ENCODE results near the gene CBY1.
A peak's percentile ranks its signal among the peaks of the same experiment; 100 is the strongest.

The CBY1 gene

DNA sequence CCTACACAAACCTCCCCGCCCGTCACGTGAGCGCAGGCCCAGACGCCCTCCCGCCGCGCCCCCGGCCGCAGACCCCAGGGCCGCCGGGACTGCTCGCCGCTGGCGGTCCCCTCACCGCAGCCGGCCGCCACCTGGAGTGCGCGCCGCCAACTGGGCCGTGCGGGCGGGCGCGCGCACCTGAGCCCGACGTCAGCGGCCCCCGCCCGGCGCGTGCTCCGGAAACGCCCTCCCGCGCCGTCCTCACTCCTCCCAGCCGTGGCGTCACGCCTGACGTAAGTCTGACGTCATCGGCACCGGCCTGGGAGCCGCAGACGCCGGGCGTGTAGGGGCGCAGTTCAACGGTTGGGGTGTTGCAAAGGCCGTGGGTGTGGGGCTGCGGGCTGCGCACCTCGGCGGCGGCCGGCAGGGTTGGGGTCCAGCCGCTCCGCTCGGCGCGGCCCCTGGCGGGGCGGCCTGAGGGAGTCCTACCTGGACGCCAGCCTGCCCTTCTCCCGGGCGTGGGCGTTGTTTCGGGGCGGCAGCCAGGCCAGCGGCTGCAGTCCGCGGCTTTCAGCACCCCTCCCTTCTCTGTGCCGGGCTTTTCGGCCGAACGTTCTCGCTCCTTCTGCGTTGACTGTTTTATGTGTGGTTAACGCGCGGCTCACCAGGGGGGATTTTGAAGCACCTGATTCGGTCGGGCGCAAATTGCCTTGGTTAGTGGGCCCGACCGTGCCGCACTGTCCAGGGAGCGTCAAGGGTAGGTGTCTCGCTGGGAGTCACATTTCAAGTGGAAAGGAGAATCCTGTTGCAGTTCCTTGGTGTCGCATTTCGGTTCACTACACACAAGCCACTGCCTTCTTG is 44.6 kb downstream of the CBY1 start, which contains the start of gene JOSD1:
JOSD1 (minus strand) TSS at position 155 of the 840 bp plus-strand sequence. CDS start 956 bp downstream, outside the sequence.
- DNase-seq (ENCODE audit: low spot score), result peak; percentile 97

DNA sequence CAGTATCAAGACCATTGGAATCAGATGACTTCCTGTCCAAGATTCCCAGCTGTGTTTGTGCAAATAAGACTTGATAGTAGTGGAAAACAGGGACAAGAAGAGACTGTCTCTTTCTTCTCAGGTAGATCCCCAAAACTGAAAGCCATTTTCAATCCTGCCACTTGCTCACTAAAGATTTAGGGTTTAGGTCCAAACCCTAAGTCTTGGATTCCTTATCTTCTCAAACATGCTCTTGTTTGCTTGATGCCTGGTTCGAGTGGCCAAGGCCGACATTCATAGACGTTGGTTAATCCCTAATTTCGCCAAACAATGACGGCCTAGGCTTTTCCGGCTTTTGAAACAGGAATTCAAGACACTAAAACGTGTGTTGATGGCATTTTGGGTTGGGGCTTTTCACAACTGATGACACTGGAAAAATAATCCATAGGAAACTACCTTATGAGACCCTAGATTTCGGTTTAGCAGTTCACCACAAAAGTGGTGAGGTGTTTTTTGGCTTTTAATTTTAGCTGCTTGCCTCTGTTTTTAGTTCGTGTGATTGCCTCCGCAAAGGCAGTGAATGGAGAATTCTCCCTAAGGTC is 48.3 kb downstream of the CBY1 start:
- no peak for DNase-seq (ENCODE audit: low spot score)

DNA sequence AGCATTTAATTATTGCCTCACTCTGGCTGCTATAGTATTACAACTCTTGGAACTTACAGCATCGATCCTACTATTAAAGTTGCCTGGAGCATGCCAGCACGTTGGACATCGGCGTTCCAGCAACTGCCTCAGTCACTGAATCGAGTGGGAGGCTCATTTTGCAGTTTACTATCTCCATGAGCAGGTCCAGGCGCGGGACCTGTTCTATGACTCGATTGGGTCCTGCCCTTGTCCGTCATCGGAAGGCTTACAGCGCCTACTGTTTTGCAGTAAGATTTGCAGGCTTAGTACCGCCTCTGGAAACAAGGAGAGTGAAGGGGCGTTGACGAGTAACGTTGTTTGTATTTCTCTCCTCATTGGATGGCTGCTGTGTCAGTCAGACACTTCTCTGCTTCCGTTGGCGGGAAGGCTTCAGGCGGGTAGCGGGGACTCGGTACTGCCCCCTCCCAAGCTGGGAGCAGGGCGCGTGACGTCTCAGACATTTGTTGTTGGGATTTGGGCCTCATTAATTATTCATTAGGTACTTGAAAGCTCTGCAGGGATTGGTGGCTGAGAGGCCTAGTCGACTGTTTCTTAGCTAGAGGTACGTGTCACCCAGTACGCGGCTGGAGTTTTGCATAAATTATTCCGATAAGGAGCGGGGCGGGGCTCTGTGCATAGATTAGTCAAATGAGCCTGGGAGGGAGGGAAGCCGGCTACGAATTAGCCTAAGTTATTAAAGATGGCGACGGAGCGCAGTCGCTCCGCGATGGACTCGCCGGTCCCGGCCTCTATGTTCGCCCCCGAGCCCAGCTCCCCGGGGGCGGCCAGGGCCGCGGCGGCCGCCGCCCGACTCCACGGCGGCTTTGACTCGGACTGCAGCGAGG is 49.0 kb downstream of the CBY1 start, which contains the start of gene GTPBP1:
GTPBP1 (plus strand) TSS at position 710 of the 866 bp plus-strand sequence; CDS start at position 722, 12 bp downstream.
- DNase-seq (ENCODE audit: low spot score), result peak; percentile 97

DNA sequence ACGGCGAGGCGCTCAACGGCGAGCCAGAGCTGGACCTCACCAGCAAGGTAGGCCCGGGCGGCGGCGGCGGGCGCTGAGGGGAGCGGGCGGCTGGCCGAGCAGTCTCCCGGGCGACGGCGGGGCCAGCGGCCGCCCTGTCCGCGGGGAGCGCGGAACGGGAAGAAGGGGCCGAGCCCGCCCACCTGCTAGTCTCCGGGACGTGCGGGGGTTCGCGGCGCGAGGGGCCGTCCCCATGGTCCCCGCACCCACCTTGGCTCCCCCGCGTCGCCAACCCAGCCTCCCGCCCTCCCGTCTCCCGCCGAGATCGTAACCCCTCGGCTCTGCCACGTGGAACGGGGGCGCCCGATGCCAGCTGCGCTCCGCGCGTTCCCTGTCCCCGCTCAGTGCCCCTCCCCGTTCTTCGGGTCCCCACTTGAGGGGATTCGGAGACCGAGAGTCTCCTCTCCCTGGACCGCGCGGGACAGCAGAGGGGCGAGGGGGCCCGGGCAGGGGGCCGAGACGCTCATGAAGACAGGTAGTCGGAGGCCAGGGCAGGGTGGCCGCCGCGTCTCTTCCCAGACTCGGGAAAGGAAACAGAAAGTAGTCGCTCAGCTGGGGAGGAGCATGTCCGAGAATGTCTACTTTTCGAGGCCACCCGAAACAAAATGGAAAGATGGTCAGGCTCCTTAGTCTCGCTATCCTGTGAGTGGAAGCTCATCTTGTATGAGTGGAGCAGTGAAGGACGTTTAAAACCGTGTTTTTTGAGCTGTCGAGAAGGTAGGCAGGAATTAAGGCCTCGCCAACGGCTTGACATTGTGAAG is 49.9 kb downstream of the CBY1 start:
- peak; percentile 73 for DNase-seq (ENCODE audit: low spot score)

DNA sequence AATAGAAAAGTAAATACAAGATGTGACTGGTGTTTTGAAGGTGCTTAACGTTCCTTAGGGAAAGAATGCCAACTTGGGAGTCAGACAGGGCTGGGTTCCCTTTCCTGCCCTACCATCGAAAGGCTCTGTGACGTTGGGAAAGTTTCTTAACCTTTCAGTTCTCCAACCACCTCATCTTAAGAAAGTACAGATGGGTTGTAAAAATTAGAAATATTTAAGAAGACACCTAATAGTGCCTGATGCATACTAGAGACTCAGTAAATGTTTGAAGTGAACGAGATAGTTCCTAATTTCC is 50.4 kb downstream of the CBY1 start:
- no peak for DNase-seq (ENCODE audit: low spot score)

DNA sequence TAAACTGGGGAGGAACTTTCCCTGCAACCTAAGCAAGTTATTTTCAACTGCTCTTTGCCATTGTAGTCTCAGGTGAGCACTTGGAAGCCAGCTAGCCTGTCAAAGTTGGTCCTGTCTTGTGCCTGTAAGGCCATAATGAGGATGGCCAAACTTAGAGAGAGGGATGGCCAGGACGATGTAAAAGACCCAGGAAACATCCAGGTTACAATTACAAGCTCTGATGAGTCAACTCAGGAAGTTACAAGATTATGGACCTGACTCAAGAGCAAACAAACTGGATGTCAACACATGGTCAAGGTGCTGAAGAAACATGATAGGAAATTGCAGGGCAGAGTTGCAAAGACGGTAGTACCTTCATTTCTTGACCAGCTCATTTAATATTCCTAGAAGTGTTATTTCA is 50.9 kb downstream of the CBY1 start:
- DNase-seq (ENCODE audit: low spot score), result no peak

DNA sequence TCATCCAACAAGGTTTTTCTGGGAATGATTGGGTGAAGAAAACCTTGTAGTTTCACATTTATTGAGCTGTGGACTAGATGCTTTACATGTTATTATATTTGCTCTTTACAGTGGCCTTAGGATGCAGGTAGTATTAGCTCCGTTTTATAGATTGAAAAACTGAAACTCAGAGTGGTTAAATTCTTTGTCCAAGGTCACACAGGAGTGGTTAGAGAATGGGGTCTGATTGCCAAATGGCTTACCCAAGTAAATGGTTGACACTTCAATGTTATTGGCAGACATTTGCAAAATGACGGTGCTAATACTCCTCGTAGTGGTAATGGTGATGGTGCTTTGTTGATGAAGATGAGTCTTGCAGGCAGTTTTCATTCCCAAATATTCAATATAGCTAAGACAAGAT is 51.5 kb downstream of the CBY1 start:
- no peak for DNase-seq (ENCODE audit: low spot score)

DNA sequence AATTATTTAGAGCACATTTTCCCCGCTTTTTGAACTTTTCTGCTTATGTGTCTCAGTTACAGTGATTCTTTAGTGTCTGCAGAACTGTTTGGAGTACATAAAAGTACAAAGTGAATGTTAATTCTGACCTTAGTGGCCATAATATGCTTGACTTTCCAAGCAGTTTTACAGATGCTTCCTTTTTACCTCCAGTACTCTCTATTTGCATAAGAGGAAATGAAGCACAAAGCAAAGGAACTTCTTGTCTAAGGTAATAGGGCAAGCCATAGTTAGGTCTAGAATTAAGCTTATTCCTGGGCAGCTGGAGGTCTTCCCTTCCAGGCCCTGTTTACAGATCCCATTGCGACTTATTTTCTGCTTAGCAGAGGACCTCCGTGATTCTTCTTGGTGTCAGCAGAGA is 52.9 kb downstream of the CBY1 start:
- no peak for DNase-seq (ENCODE audit: low spot score)

DNA sequence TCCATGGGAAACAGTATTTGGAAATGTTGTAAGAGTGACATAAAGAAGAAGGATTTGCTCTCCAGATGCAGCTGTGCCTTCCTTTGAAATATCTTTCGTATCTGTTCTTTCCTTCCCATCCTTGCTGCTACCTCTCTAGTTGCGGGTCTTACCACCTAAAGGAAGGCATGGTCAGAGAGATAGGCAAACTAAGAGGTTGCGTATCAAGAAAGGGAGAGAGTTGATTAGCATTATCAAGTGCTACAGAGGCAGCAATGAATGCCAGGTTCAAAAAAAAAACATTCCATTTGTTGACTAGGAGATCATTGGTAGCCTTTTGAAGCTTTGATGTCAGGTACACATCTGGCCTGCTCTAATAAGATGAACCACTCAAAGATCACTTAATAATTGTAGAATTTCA is 53.9 kb downstream of the CBY1 start:
- DNase-seq (ENCODE audit: low spot score), result no peak

DNA sequence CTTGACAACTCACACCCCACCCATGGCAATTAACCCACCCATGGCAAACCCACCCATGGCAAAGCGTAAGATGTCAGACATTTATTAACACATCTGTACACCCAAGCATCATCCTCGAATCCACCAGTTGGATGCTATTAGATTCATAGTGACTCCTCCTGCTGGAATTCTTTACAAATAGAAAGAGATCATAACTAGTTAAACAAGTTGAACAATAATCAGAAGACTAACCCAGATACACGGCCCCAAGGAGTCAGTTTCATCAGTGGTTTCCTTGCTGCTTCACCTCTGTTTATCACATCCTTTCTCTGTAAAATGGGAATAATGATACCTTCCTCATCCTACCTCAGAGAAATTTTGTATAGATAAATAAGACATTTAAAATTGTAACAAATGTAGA is 54.4 kb downstream of the CBY1 start:
- no peak for DNase-seq (ENCODE audit: low spot score)

DNA sequence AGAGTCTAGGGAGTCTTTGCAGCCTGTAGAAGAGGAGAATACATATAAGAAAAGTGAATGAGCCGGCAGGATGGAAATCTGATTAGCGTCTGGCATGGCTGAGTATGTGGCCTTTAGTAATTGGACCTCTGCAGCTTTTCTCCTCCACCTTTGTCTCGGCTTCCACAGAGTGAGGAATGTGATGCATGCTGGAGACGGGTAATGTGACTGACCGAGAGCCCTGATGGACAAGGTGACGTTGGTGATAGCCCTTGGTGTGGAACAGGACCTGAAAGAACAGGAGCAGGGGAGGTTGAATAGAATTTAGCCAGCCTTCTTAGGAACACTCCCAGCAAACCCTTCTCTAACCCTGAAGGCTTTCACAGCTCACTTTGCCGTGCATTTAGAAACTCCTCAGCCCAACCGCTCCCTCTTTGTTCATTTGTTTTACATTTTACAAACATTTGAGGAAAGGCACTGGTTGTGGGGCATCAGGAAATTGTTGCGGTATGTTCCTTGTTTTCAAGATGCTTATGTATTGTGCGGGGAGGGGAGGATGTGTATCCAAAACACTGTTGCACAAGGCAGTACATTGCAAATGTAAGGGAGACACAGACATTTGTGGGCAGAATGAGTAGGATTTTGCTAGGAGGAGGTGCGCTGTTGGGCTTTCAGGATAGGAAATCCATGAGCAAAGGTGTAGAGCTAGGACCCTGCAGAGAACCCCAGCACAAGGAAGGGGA is 56.2 kb downstream of the CBY1 start:
- DNase-seq (ENCODE audit: low spot score), result no peak

DNA sequence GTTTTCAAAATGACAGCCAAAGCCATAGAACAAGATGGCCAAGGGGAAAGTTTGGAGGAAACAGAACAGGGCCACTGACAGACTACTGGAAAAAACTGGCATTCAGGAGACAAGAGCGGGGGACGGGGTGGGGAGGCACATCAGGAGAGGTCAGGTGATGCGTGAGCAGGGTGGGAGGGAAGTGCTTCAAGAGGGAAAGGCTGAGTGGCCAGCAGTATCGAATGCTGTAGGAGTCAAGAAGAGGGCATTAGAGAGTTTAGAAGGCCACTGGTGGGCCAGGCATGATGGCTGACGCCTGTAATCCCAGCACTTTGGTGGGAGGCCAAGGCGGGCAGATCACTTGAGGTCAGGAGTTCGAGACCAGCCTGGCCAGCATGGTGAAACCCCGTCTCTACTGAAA is 57.5 kb downstream of the CBY1 start:
- no peak for DNase-seq (ENCODE audit: low spot score)

DNA sequence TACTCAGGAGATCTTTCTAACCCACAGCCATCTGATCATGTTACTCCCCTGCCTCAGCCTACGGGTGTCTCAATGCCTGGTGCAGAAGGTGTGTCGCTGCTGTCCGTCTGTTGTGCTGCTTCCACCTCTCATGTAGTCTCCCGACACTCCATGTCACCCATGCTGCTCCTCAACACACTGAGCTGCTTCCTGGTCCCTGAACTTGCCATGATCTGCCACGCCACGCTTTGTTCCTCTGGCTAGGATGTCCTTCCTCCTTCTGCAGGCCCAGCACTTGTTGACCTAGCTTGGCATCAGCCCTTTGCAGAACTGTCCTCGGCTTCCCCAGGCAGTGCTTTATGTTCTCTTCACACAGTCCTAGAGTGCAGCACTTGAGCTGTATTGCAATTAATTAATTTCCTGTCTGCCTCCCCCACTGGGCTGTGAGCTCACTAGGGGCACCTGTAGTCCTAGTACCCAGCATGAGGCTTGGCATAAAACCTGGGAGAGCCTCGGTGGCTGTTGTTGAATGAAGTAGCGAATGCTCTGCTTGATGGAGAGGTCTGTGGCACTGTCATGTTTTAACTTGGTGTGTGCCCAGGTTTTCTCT is 58.8 kb downstream of the CBY1 start:
- DNase-seq (ENCODE audit: low spot score), result no peak

DNA sequence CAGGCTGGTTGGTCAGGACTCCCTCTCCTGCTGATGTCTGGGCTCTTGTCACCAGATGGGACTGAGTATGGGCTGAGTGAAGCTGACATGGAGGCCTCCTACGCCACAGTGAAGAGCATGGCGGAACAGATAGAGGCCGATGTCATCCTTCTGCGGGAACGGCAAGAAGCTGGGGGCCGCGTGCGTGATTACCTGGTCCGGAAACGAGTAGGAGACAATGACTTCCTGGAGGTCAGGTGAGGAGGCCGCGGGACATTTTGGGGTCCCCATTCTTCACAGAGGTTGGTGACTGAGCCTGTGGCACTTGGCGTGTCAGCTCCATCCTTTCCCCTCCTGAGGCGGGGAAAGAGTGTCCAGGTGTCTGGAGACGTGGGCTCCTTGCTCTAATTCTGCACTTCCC is 59.4 kb downstream of the CBY1 start:
- no peak for DNase-seq (ENCODE audit: low spot score)

DNA sequence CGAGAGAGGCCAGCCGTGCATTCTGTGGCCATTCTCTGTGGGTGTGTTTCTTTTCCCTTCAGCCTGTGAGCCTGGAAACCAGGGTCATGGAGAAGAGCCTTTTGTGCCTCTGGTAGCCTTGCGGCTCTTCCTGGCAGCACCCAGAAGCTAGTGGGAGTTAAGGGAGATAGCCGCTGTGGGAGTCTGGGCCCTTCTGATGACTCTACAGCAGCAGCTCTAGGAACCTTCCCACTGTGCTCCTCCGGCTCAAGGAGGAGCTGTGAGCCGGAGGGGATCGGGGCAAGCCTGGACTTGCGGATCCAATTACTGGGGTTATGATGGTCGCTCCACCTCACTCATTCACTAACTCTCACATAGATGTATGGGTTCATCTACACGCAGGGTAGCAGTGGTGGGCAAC is 59.8 kb downstream of the CBY1 start:
- no peak for DNase-seq (ENCODE audit: low spot score)

DNA sequence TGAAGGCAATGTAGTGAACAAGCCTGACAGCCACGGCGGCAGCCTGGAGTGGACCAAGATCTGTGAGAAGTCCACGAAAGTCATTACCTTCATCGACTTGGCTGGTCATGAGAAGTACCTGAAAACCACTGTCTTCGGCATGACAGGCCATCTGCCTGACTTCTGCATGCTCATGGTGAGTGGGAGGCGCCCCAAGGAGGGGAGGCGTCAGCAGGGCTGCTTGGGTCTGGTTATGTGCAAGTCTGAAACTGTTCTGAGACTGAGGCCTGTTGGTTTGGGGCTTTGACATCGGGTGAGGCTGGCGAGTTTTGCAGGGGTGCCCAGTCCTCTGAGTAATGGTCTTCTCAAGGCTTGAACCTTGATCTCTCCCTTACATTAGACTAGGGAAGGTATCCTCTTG is 60.4 kb downstream of the CBY1 start:
- DNase-seq (ENCODE audit: low spot score), result no peak

DNA sequence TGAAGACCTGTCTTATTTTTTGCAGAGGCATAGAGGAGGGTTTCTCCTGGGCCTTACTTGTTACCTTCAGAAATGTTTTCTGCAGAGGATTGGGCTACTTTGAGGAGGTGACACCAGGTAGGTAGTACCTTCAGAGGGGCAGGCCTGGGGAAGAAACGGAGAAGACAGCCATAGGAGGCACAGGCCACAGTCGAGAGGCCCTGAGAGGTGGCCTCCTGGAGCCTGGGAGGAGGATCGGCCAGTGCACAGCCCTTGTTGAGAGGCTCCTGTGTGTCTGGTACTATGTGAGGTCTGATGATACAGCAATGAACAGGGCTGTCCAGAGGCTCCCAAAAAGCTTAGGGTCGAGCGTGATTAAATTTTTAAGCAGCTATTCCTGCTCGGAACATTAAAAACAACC is 60.8 kb downstream of the CBY1 start:
- DNase-seq (ENCODE audit: low spot score), result no peak

DNA sequence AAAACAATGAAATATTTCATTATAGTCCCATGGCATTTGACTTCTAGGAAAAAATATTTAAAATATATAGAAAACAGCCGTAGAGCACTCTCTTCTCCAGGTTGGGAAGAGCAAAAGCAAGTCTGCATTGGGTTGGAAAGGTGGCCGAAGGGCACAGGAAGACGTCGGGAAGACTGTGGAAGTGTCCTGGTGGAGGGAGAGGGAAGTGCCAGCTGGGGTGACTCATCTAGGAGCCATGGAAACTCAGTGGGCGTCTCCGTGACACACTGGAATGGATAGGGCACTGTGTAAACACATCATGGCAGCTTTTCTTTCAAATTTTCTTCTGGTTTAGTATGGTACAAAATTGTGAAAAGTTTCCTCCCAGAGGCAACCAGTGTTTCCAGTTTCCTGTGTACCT is 62.0 kb downstream of the CBY1 start:
- no peak for DNase-seq (ENCODE audit: low spot score)

DNA sequence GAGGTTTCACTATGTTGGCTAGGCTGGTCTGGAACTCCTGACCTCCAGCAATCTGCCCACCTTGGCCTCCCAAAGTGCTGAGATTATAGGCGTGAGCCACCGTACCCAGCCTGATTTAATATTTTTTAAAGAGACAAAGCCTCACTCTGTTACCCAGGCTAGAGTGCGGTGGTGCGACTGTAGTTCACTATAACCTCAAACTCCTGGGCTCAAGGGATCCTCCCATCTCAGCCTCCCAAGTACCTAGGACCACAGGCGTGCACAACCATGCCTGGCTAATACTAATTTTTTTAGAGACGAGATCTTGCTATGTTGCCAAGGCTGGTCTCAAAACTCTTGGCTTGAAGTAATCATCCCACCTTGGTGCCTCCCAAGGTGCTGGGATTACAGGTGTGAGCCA is 62.8 kb downstream of the CBY1 start:
- DNase-seq (ENCODE audit: low spot score), result no peak

DNA sequence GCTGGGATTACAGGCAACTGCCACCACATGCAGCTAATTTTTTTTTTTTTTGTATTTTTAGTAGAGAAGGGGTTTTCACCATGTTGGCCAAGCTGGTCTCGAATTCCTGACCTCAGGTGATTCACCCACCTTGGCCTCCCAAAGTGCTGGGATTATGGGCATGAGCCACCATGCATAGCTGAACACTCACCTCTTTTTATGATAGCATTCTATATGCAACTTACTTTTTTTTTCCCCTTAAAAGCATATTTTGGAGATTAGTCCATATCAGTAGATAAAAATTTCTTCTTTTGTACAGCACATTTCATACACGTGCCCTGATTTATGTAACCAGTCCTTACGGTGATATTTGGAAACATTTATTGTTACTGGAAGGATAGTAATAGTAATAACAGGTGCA is 63.9 kb downstream of the CBY1 start:
- no peak for DNase-seq (ENCODE audit: low spot score)

DNA sequence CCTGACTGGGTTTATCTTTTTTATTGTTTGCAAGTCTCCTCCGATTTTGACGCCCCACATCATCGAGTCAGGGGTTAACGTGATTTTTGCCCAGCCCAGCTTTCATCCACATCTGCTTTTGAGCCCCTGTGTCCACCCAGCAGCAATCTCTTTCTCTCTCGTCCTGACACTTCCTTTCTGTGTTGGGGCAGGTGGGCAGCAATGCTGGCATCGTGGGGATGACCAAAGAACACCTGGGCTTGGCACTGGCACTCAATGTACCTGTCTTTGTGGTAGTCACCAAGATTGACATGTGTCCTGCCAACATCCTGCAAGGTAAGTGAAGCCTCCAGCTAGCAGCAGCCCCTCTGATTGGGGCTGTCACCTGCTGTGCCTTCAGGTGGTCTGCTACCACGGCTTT is 65.1 kb downstream of the CBY1 start:
- DNase-seq (ENCODE audit: low spot score), result no peak

Measured in ecto neural progenitor cell (in vitro differentiated cells).